Hepatic stellate cell (primary cell): ENCODE measurements around the gene MAU2.
"Not testable (repeated sequence)": the region's sequence is repeated elsewhere in the genome, so short reads cannot be mapped to it uniquely, and the experiment has no call there.

Source experiments
- DNase-seq: peaks from one replicate; pipeline ENCODE4 v3.0.0; 2011; ENCODE audit warnings: low spot score

Gene MAU2

GRCh38 chr19:19347401-19348110, 26.9 kb downstream of the MAU2 start:
- no peak for DNase-seq

GRCh38 chr19:19348266-19348665, 27.6 kb downstream of the MAU2 start:
- no peak for DNase-seq

- DNase-seq, result no peak
These were observed 28.7 kb downstream of the MAU2 start for GRCh38 chr19:19349365-19349764.

GRCh38 chr19:19350756-19351155, 30.1 kb downstream of the MAU2 start:
- DNase-seq, result not testable (repeated sequence)

- DNase-seq, result no peak
These were observed 32.2 kb downstream of the MAU2 start for GRCh38 chr19:19352823-19353222.

GRCh38 chr19:19354007-19354406, 33.4 kb downstream of the MAU2 start:
- no peak for DNase-seq

GRCh38 chr19:19354932-19355331, 34.3 kb downstream of the MAU2 start:
- DNase-seq, result no peak

GRCh38 chr19:19355606-19356139, 35.0 kb downstream of the MAU2 start:
- no peak for DNase-seq

- DNase-seq, result no peak
These were observed 35.9 kb downstream of the MAU2 start for GRCh38 chr19:19356500-19356899.

GRCh38 chr19:19356901-19357566, 36.4 kb downstream of the MAU2 start:
- no peak for DNase-seq

GRCh38 chr19:19361075-19361594, 40.5 kb downstream of the MAU2 start:
- peak; percentile 88 for DNase-seq

- no peak for DNase-seq
These were observed 41.4 kb downstream of the MAU2 start for GRCh38 chr19:19362075-19362474.

- peak; percentile 67 for DNase-seq
These were observed 46.1 kb downstream of the MAU2 start for GRCh38 chr19:19366434-19367396.

GRCh38 chr19:19368087-19368486, 47.5 kb downstream of the MAU2 start:
- no peak for DNase-seq

GRCh38 chr19:19371059-19371458, 50.4 kb downstream of the MAU2 start:
- DNase-seq, result no peak

GRCh38 chr19:19372656-19373416, 52.2 kb downstream of the MAU2 start:
- peak; percentile 67 for DNase-seq

- no peak for DNase-seq
These were observed 58.9 kb downstream of the MAU2 start for GRCh38 chr19:19379527-19379926.

GRCh38 chr19:19380316-19380715, 59.7 kb downstream of the MAU2 start:
- not testable (repeated sequence) for DNase-seq

GRCh38 chr19:19381007-19381926, 60.6 kb downstream of the MAU2 start:
- no peak for DNase-seq

GRCh38 chr19:19382118-19382517, 61.5 kb downstream of the MAU2 start:
- DNase-seq, result no peak
